SH-SY5Y (cell line): Measurements from ENCODE around the gene GDF9.

Experiments used
- GATA2 ChIP-seq: IDR thresholded peaks from 2 replicates; pipeline ENCODE4 v1.6.1; 2011; ENCODE audit warnings: mild to moderate bottlenecking, low read depth, low read length
- GATA3 ChIP-seq: IDR thresholded peaks from 2 replicates; pipeline ENCODE4 v1.6.1; 2011; ENCODE audit warnings: low read depth, mild to moderate bottlenecking, low read length, moderate library complexity

The GDF9 gene

GRCh38 chr5:132822650-132823480 lies 43.4 kb downstream of the GDF9 start:
- no peak for TF ChIP-seq GATA2
- no peak for TF ChIP-seq GATA3

- no peak for TF ChIP-seq GATA2
- TF ChIP-seq GATA3: no peak
Measured at GRCh38 chr5:132821791-132822190, 44.5 kb downstream of the GDF9 start.

GRCh38 chr5:132821350-132821749 lies 44.9 kb downstream of the GDF9 start:
- TF ChIP-seq GATA3 (no peak), GATA2 (no peak)

GRCh38 chr5:132820162-132820754 lies 46.0 kb downstream of the GDF9 start:
- TF ChIP-seq GATA3: no peak
- TF ChIP-seq GATA2: no peak

- TF ChIP-seq GATA2: no peak
- no peak for TF ChIP-seq GATA3
Measured at GRCh38 chr5:132819468-132819867, 46.8 kb downstream of the GDF9 start.

GRCh38 chr5:132817011-132817410 lies 49.3 kb downstream of the GDF9 start:
- TF ChIP-seq GATA2 (no peak), GATA3 (no peak)

- TF ChIP-seq GATA3 (no peak), GATA2 (no peak)
Measured at GRCh38 chr5:132816554-132816953, 49.7 kb downstream of the GDF9 start.

GRCh38 chr5:132816083-132816482 lies 50.2 kb downstream of the GDF9 start:
- no peak for TF ChIP-seq GATA2
- no peak for TF ChIP-seq GATA3

- TF ChIP-seq GATA2 (no peak), GATA3 (no peak)
Measured at GRCh38 chr5:132815454-132815853, 50.8 kb downstream of the GDF9 start.

GRCh38 chr5:132814503-132815294 lies 51.6 kb downstream of the GDF9 start:
- TF ChIP-seq GATA2 (no peak), GATA3 (no peak)

GRCh38 chr5:132813599-132814502 lies 52.4 kb downstream of the GDF9 start:
- TF ChIP-seq GATA2: no peak

GRCh38 chr5:132812781-132813598 lies 53.3 kb downstream of the GDF9 start, which contains the start of gene SOWAHA:
SOWAHA (plus strand) TSS chr5:132813302; CDS start chr5:132813622, 320 bp downstream.
- no peak for TF ChIP-seq GATA2
- TF ChIP-seq GATA3: no peak

GRCh38 chr5:132812123-132812765 lies 54.0 kb downstream of the GDF9 start:
- TF ChIP-seq GATA2 (no peak), GATA3 (no peak)
